H1 (cell line): ENCODE results near the gene SH2B2. TPM values are rescaled to one million over a fixed set of nuclear protein-coding genes. Genes with fewer than 3 reads are reported as not detected.

Source experiments
- CTCF ChIA-PET: fragments of 300-600 bp; sonication (Branson Sonifier 250); formaldehyde crosslinking; loops from one replicate; lab custom pipeline; 2021; ENCODE audit not compliant: partially characterized antibody; lab: Charles Lee
- POLR2A ChIA-PET: fragments of 300-600 bp; sonication (Branson Sonifier 250); formaldehyde crosslinking; loops from one replicate; lab custom pipeline; 2021; ENCODE audit warnings: inconsistent platforms; ENCODE audit not compliant: partially characterized antibody; lab: Charles Lee
- DNase-seq, 2 experiments: peaks; one replicate each; pipeline versions ENCODE4 v3.0.0 to v3.0.0-alpha.2; 2010 to 2022; ENCODE audit warnings: low spot score in 2 of 2, low read depth in 1 of 2, mixed read lengths in 1 of 2
- FAIRE-seq: peaks from 2 replicates; lab custom pipeline; 2011; peaks lifted over from hg19 to GRCh38; lab: Jason Lieb, UNC
- H2AFZ ChIP-seq: 2 replicates; pipeline ENCODE4 v1.8.1; 2012; ENCODE audit warnings: low read length, inconsistent platforms
- H2AK5ac ChIP-seq: 2 replicates; pipeline ENCODE4 v1.6.1; 2013; ENCODE audit warnings: low read depth, low read length
- H2BK120ac ChIP-seq: replicated peaks from 2 replicates; pipeline ENCODE3; 2013; ENCODE audit warnings: low read depth, low read length, inconsistent platforms
- H2BK12ac ChIP-seq: 2 replicates; pipeline ENCODE4 v1.6.1; 2013; ENCODE audit warnings: low read depth, low read length
- H2BK15ac ChIP-seq: 2 replicates; pipeline ENCODE4 v1.6.1; 2013; ENCODE audit warnings: low read length
- H2BK20ac ChIP-seq: 2 replicates; pipeline ENCODE4 v1.6.1; 2013; ENCODE audit warnings: low read length
- H2BK5ac ChIP-seq: 2 replicates; pipeline ENCODE4 v1.6.1; 2013; ENCODE audit warnings: low read depth, low read length
- H3K14ac ChIP-seq: 2 replicates; pipeline ENCODE4 v1.6.1; 2013; ENCODE audit warnings: inconsistent platforms; ENCODE audit not compliant: insufficient read length
- H3K18ac ChIP-seq: 2 replicates; pipeline ENCODE4 v1.6.1; 2013; ENCODE audit warnings: low read length; ENCODE audit errors: extremely low read depth
- H3K23ac ChIP-seq: 2 replicates; pipeline ENCODE4 v1.6.1; 2013; ENCODE audit warnings: inconsistent platforms; ENCODE audit not compliant: insufficient read length
- H3K23me2 ChIP-seq: 2 replicates; pipeline ENCODE4 v1.6.1; 2013; ENCODE audit warnings: low read depth, low read length
- H3K27ac ChIP-seq: 2 replicates; pipeline ENCODE4 v1.6.1; 2011; ENCODE audit warnings: low read depth, low read length, inconsistent platforms
- H3K27me3 ChIP-seq, 4 experiments: replicated peaks in 1 of 4; 1 replicate in 1 of 4; 2 replicates in 3 of 4; pipeline versions ENCODE4 v1.6.1 to v1.8.1; 2011 to 2013; ENCODE audit warnings: low read length in 3 of 4, mild to moderate bottlenecking in 3 of 4, inconsistent platforms in 2 of 4, mixed read lengths in 2 of 4, moderate library complexity in 1 of 4; ENCODE audit not compliant: control insufficient read depth in 3 of 4, insufficient read depth in 3 of 4; ENCODE audit errors: extremely low read depth in 1 of 4
- H3K36me3 ChIP-seq, 4 experiments: 2 replicates each; pipeline versions ENCODE4 v1.6.1 to v1.8.1; 2011 to 2013; ENCODE audit warnings: mild to moderate bottlenecking in 4 of 4, low read length in 3 of 4, moderate library complexity in 2 of 4, control low read depth in 1 of 4, inconsistent platforms in 1 of 4; ENCODE audit not compliant: insufficient read depth in 4 of 4, control insufficient read depth in 2 of 4
- H3K4ac ChIP-seq: replicated peaks from 2 replicates; pipeline ENCODE3; 2013; ENCODE audit warnings: low read length, low read depth, mixed read lengths, inconsistent platforms; ENCODE audit not compliant: insufficient read length
- H3K4me1 ChIP-seq, 4 experiments: replicated peaks in 1 of 4; 1 replicate in 1 of 4; 2 replicates in 3 of 4; pipeline versions ENCODE4 v1.6.1 to v1.8.1; 2011 to 2013; ENCODE audit warnings: low read length in 3 of 4, inconsistent platforms in 2 of 4, mixed read lengths in 1 of 4; ENCODE audit not compliant: insufficient read depth in 4 of 4, control insufficient read depth in 3 of 4
- H3K4me2 ChIP-seq, 2 experiments: 2 replicates each; pipeline versions ENCODE4 v1.6.1 to v1.8.1; 2011 to 2013; ENCODE audit warnings: low read depth in 2 of 2, low read length in 2 of 2, control low read depth in 1 of 2, inconsistent platforms in 1 of 2, mild to moderate bottlenecking in 1 of 2; ENCODE audit not compliant: insufficient read depth in 1 of 2
- H3K4me3 ChIP-seq, 4 experiments: fragments of 200-600, 300-600 bp in 1 of 4; sonication (generic), shearing (Covaris generic), sonication (Bioruptor Twin) in 1 of 4; 2 replicates each; pipeline versions ENCODE4 v1.5.1 to v1.8.1; 2011 to 2016; ENCODE audit warnings: low read length in 4 of 4, low read depth in 3 of 4, control low read depth in 2 of 4, inconsistent platforms in 2 of 4, mild to moderate bottlenecking in 2 of 4, mixed read lengths in 1 of 4, moderate library complexity in 1 of 4; ENCODE audit not compliant: insufficient read depth in 2 of 4; ENCODE audit errors: extremely low read depth in 1 of 4
- H3K56ac ChIP-seq: replicated peaks from 2 replicates; pipeline ENCODE3; 2013; ENCODE audit warnings: low read depth, mild to moderate bottlenecking, mixed read lengths, low read length, inconsistent platforms; ENCODE audit not compliant: insufficient read length
- H3K79me1 ChIP-seq: 2 replicates; pipeline ENCODE4 v1.6.1; 2013; ENCODE audit warnings: low read depth, low read length, control low read depth
- H3K79me2 ChIP-seq, 2 experiments: 2 replicates each; pipeline versions ENCODE4 v1.6.1 to v1.8.1; 2012 to 2013; ENCODE audit warnings: low read length in 2 of 2, mild to moderate bottlenecking in 2 of 2, inconsistent platforms in 1 of 2; ENCODE audit not compliant: insufficient read depth in 2 of 2, control insufficient read depth in 1 of 2
- H3K9ac ChIP-seq, 4 experiments: replicated peaks in 1 of 4; 1 replicate in 1 of 4; 2 replicates in 3 of 4; pipeline versions ENCODE4 v1.6.1 to v1.8.1; 2011 to 2013; ENCODE audit warnings: low read depth in 3 of 4, low read length in 3 of 4, control low read depth in 2 of 4, mild to moderate bottlenecking in 2 of 4, moderate library complexity in 2 of 4, inconsistent platforms in 1 of 4; ENCODE audit errors: extremely low read depth in 1 of 4
- H3K9me3 ChIP-seq, 2 experiments: 2 replicates each; pipeline versions ENCODE4 v1.6.1 to v1.8.1; 2012 to 2013; ENCODE audit warnings: mild to moderate bottlenecking in 2 of 2, moderate library complexity in 2 of 2, control low read depth in 1 of 2, inconsistent platforms in 1 of 2, low read depth in 1 of 2, low read length in 1 of 2, mixed read lengths in 1 of 2; ENCODE audit not compliant: insufficient read depth in 2 of 2
- H4K20me1 ChIP-seq, 2 experiments: replicated peaks in 1 of 2; 2 replicates each; pipeline versions ENCODE3 to v1.8.1; 2011 to 2013; ENCODE audit warnings: inconsistent platforms in 2 of 2, low read length in 2 of 2, mild to moderate bottlenecking in 1 of 2; ENCODE audit not compliant: insufficient read depth in 2 of 2, control insufficient read depth in 1 of 2
- H4K5ac ChIP-seq: 2 replicates; pipeline ENCODE4 v1.6.1; 2013; ENCODE audit warnings: low read length, low read depth, mixed read lengths, inconsistent platforms; ENCODE audit not compliant: insufficient read length
- H4K8ac ChIP-seq: 2 replicates; pipeline ENCODE4 v1.8.0; 2013; ENCODE audit warnings: mild to moderate bottlenecking, moderate library complexity, low read length, inconsistent platforms; ENCODE audit not compliant: insufficient read depth; ENCODE audit errors: extremely low read depth
- H4K91ac ChIP-seq: replicated peaks from 2 replicates; pipeline ENCODE3; 2013; ENCODE audit warnings: low read length, mixed read lengths, inconsistent platforms; ENCODE audit not compliant: insufficient read length
- CEBPB ChIP-seq: IDR thresholded peaks from 2 replicates; pipeline ENCODE4 v1.6.1; 2012; ENCODE audit warnings: low read depth, low read length
- CHD1 ChIP-seq: IDR thresholded peaks from 2 replicates; pipeline ENCODE4 v1.6.1; 2012; ENCODE audit warnings: low read depth, low read length, improper control_type of control experiment
- CTCF ChIP-seq, 3 experiments: IDR thresholded peaks; 1 replicate in 2 of 3; 2 replicates in 1 of 3; pipeline versions ENCODE4 v1.5.1 to v1.6.1; 2011; ENCODE audit warnings: low read length in 3 of 3, mild to moderate bottlenecking in 3 of 3, inconsistent platforms in 2 of 3, low read depth in 1 of 3, moderate library complexity in 1 of 3; ENCODE audit not compliant: insufficient read depth in 1 of 3; ENCODE audit errors: control extremely low read depth in 1 of 3
- HDAC2 ChIP-seq, 2 experiments: fragments of 300-600 bp in 1 of 2; sonication (generic) in 1 of 2; IDR thresholded peaks; 2 replicates each; pipeline ENCODE4 v1.6.1; 2011 to 2012; ENCODE audit warnings: low read depth in 2 of 2, low read length in 2 of 2, mild to moderate bottlenecking in 2 of 2, moderate library complexity in 2 of 2, borderline replicate concordance in 1 of 2, inconsistent platforms in 1 of 2
- KDM4A ChIP-seq: IDR thresholded peaks from one replicate; pipeline ENCODE4 v1.7.1; 2012; ENCODE audit warnings: low read depth, mild to moderate bottlenecking, moderate library complexity, low read length, inconsistent platforms; ENCODE audit not compliant: severe bottlenecking
- POLR2A ChIP-seq, 2 experiments: IDR thresholded peaks; 1 replicate in 1 of 2; 2 replicates in 1 of 2; pipeline ENCODE4 v1.6.1; 2011; ENCODE audit warnings: low read depth in 2 of 2, low read length in 2 of 2, mild to moderate bottlenecking in 2 of 2; ENCODE audit errors: control extremely low read depth in 1 of 2
- POU5F1 ChIP-seq: IDR thresholded peaks from 2 replicates; pipeline ENCODE4 v1.6.1; 2011; ENCODE audit warnings: low read depth, mild to moderate bottlenecking, low read length, moderate library complexity
- RFX5 ChIP-seq: IDR thresholded peaks from 2 replicates; pipeline ENCODE4 v1.6.1; 2011; ENCODE audit warnings: low read depth, low read length, improper control_type of control experiment, borderline replicate concordance
- RNF2 ChIP-seq: fragments of 200-900, 300-1000 bp; sonication (generic); IDR thresholded peaks from 2 replicates; pipeline ENCODE4 v1.7.1; 2016; ENCODE audit warnings: borderline replicate concordance, low read depth, mild to moderate bottlenecking, antibody characterized with exemption, low read length; ENCODE audit not compliant: poor library complexity, severe bottlenecking; ENCODE audit errors: missing control alignments
- RXRA ChIP-seq: IDR thresholded peaks from 2 replicates; pipeline ENCODE4 v1.6.1; 2011; ENCODE audit warnings: low read depth, mild to moderate bottlenecking, low read length, moderate library complexity; ENCODE audit not compliant: insufficient read depth
- SIX5 ChIP-seq: IDR thresholded peaks from 2 replicates; pipeline ENCODE4 v1.6.1; 2011; ENCODE audit warnings: mild to moderate bottlenecking, low read depth, low read length
- TCF12 ChIP-seq: IDR thresholded peaks from 2 replicates; pipeline ENCODE4 v1.6.1; 2011; ENCODE audit warnings: low read depth, mild to moderate bottlenecking, low read length
- WGBS, 2 experiments: shearing (Covaris generic) in 1 of 2; methylation state at CpG; one replicate each; pipeline versions ENCODE4 v1.1.6 to v1.1.7; 2013 to 2015; ENCODE audit warnings: low lambda C conversion rate in 2 of 2, mixed read lengths in 2 of 2, inconsistent platforms in 1 of 2, low coverage in 1 of 2, missing lambda C conversion rate in 1 of 2; ENCODE audit not compliant: insufficient replicate concordance in 2 of 2, insufficient coverage in 1 of 2, insufficient read length in 1 of 2; ENCODE audit errors: extremely low coverage in 1 of 2, missing lambda C conversion rate in 1 of 2; 5-methylcytosine and 5-hydroxymethylcytosine counted together
- polyA plus RNA-seq, 7 experiments: library from polyadenylated mRNA; depleted of rRNA in 3 of 7; stranded (reverse) in 5 of 7; unstranded in 2 of 7; fragments of >200 nt in 5 of 7; fragments of 200-250 nt in 2 of 7; gene quantifications; 1 replicate in 5 of 7; 2 replicates in 1 of 7; 4 replicates in 1 of 7; pipeline versions ENCODE4 v1.2.1 to v1.2.3, GENCODE V29; 2011 to 2013; ENCODE audit warnings: missing spikeins in 2 of 7, mixed read lengths in 2 of 7
- total RNA-seq: library from RNA; stranded (reverse); fragmentation: NEBNext Ultra II Directional; extraction: Animal tissue kit (Norgen Biotek cat#: 25700); gene quantifications from 2 replicates; pipeline ENCODE4 v1.2.1, GENCODE V29; 2021

SH2B2 gene
- total and polyA plus RNA-seq, 2 of the 8 experiments (the other 6 are each of a cell fraction or from before 2014, with no cell fraction given) = 11.5 to 18.7 TPM

GRCh38 chr7:102244601-102245000, 42.1 kb upstream of the SH2B2 start:
- no peak overlapping the region for H3K9ac ChIP-seq
- no peak overlapping the region for H3K14ac ChIP-seq
- FAIRE-seq (no peak), DNase-seq (no peak)
- no peak overlapping the region for H3K18ac ChIP-seq
- H2AK5ac ChIP-seq = no peak overlapping the region
- no peak overlapping the region for H4K5ac ChIP-seq
- no peak overlapping the region for H2BK5ac ChIP-seq
- H2AFZ ChIP-seq = no peak overlapping the region
- H3K36me3 ChIP-seq = peaks cover 0 to 7% (median 5%) of the 10 kb centered on the region in 4 experiments; a peak in 3 of 8 replicates
- no peaks in the 10 kb centered on the region for H3K9me3 ChIP-seq
- H3K4me2 ChIP-seq = no peak overlapping the region
- no peaks in the 10 kb centered on the region for H4K20me1 ChIP-seq
- 95% methylated on average over 4 of the region's 4 CpGs; no CpG with 5 or more reads in 1 of the 2 experiments for WGBS, 2 experiments
- H2BK15ac ChIP-seq = no peak overlapping the region
- no peak overlapping the region for H3K27ac ChIP-seq
- POLR2A ChIA-PET = no interaction called here
- no peak overlapping the region for H3K23ac ChIP-seq
- no peak overlapping the region for H2BK20ac ChIP-seq
- no peak overlapping the region for H2BK120ac ChIP-seq
- H3K23me2 ChIP-seq = no peaks in the 10 kb centered on the region
- no peak overlapping the region for H4K91ac ChIP-seq
- H3K4ac ChIP-seq = no peak overlapping the region
- H3K56ac ChIP-seq = no peak overlapping the region
- H4K8ac ChIP-seq = no peak overlapping the region
- peaks cover 0 to 4% (median 0%) of the 10 kb centered on the region in 4 experiments; a peak in 2 of 7 replicates for H3K4me1 ChIP-seq
- no peak overlapping the region for H3K4me3 ChIP-seq
- no peaks in the 10 kb centered on the region for H3K27me3 ChIP-seq
- CTCF ChIA-PET = interaction anchor here (1.0 to 1.4 kb wide), 3 partner anchors 8 to 439 kb away, joined by 3 to 5 read pairs (median 3); no protein-coding TSS in a partner anchor
- no peaks in the 10 kb centered on the region for H3K79me2 ChIP-seq
- H2BK12ac ChIP-seq = no peak overlapping the region
- no peaks in the 10 kb centered on the region for H3K79me1 ChIP-seq
- TF ChIP-seq POLR2A (IDR thresholded peaks at IDR 0.05; ENCODE audit: control extremely low read depth in 1 of 2, low read depth in 2 of 2, low read length in 2 of 2) (no peak), CHD1 (no peak), HDAC2 (IDR thresholded peaks at IDR 0.05; ENCODE audit: borderline replicate concordance in 1 of 2, low read depth in 2 of 2, low read length in 2 of 2) (no peak), RFX5 (no peak), CEBPB (no peak), KDM4A (no peak), CTCF (IDR thresholded peaks at IDR 0.05; ENCODE audit: control extremely low read depth in 1 of 3, insufficient read depth in 1 of 3, low read depth in 1 of 3, low read length in 3 of 3) (no peak), TCF12 (no peak), POU5F1 (no peak), SIX5 (no peak), RXRA (no peak), RNF2 (no peak)
